Dedifferentiated amniotic fluid mesenchymal stem cell (primary cell): ENCODE results near the gene PKD2L2.
A peak's percentile ranks its signal among the peaks of the same experiment; 100 is the strongest.
"Not testable (repeated sequence)": the region's sequence is repeated elsewhere in the genome, so short reads cannot be mapped to it uniquely, and the experiment has no call there.

Source experiments
- DNase-seq: peaks from one replicate; pipeline ENCODE4 v3.0.0-alpha.2; 2016; ENCODE audit errors: extremely low spot score

PKD2L2 gene

DNA sequence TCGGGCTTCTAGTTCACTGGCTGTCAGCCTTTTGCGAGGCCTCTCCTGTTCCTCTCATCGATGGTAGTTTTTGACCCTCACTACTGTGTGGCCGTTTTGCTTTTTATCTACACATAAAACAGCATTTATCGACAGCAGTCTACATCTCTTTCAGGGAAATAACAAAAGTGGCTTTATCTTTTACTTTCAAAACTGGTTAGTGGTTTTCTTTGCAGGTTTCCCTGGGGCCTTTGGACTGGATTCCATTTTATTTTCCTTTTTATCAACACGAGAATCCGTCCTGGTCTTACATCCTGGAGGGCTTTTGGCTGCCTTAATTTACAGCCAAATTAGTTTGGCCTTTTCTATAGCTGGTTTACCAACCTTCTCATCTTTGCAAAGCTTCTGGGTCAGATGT lies 793 bp upstream of the PKD2L2 start:
- no peak for DNase-seq

DNA sequence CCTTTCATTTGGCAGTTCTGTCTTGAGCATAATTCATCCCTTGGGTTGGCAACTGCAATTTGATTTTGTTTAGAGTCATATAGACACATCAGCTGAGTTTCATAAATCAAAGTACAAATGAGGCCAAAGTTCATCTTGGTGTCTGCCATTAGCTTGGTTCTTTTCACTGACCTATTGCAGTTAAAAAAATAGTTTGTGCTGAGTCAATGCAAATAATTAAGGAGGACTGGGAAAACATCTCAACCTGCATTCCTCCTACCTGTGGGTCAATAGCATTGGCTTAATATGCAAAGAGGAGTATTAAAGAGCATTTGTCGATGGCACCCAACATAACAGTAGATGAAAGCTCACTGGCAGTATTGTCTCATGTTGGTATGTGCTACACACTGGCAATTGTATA lies 1.6 kb downstream of the PKD2L2 start:
- no peak for DNase-seq

DNA sequence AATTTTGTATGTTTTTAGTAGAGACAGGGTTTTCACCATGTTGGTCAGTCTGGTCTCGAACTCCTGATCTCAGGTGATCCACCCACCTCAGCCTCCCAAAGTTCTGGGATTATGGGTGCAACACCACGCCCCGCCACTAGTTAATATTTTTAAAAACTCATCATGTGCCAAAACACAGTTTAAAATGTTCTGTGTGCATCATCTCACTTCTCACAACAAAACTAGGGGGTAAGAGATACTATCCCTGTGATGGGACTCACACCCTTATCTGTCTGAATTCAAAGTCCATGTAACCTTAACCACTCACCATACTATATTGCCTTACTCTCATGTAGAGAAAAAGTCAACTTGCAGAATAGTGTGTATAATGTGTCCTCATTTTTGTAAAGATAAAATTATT lies 2.6 kb downstream of the PKD2L2 start:
- no peak for DNase-seq

DNA sequence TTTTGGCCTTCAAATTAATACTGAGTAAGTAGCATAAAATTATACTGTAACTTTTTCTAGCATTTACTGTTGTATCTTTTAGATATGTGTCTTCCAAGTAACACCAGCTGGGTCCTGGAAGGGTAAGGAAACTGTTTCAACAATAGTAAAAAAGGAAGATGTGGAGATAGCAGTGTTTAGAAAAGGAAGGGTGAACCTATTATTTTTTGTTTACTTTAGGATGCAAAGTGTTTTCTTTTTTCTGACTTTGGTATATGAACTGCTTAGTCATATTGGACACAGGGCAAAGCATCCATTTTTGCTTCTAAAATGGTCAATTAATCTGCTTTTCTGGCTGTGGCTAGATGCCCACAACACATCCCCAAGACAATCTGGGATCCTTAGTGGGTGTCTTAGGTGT lies 5.3 kb downstream of the PKD2L2 start:
- no peak for DNase-seq

DNA sequence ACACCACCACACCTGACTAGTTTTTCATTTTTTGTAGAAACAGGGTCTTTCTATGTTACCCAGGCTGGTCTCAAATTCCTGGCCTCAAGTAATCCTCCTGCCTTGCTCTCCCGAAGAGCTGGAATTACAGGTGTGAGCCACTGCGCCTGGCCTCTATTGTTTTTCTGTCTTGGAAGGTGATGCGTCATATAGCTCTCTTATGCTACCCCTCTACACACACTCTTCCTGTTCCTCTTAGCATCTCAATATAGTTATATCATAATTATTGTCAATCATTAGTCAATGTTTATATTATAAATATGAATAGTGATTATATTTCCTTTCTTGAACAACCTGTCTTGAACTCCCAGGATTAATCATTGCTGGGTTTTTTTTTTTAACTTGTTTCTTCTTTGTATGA lies 7.3 kb downstream of the PKD2L2 start:
- no peak for DNase-seq

DNA sequence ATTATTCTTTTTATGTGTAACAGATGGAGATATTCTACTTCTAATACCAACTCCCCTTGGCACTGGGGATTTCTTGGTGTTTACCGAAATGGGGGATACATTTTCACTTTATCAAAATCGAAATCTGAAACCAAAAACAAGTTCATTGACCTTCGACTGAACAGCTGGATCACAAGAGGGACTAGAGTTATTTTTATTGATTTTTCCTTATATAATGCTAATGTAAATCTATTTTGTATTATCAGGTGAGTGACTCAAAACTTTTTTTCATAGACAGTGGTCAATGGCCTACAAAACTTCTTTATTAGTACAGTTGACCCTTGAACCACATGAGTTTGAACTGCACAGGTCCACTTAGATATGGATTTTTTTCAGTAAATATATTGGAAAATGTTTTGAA lies 10.2 kb downstream of the PKD2L2 start:
- DNase-seq, result no peak

DNA sequence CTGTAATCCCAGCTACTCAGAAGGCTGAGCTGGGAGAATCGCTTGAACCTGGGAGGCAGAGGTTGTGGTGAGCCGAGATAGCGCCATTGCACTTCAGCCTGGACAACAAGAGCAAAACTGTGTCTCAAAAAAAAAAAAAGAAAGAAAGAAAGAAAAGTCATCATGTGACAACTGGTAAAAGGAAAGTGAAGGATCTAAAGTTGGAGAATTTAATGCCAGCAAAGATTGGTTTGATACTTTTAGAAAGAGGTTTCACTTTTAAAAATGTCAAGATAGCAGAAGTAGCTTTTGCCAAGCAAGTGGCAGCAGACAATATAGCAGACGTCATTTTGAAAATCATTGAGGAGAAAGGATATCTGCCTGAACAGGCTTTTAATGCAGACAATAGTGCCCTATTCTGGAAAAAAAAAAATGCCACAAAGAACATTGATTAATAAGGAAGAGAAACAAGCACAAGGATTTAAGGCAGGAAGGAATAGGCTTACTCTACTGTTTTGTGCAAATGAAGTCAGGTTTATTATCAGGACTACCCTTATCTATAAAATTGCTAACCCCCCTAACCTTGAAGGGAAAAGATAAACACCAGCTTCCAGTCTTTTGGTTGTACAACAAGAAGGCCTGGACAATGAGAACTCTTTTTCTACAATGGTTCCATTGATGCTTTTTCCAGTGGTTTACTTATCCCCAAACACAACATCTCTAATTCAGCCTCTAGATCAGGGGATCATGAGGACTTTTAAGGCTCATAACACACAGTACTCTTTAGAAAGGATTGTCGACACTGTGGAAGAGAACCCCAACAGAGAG lies 12.0 kb downstream of the PKD2L2 start:
- DNase-seq, result no peak

DNA sequence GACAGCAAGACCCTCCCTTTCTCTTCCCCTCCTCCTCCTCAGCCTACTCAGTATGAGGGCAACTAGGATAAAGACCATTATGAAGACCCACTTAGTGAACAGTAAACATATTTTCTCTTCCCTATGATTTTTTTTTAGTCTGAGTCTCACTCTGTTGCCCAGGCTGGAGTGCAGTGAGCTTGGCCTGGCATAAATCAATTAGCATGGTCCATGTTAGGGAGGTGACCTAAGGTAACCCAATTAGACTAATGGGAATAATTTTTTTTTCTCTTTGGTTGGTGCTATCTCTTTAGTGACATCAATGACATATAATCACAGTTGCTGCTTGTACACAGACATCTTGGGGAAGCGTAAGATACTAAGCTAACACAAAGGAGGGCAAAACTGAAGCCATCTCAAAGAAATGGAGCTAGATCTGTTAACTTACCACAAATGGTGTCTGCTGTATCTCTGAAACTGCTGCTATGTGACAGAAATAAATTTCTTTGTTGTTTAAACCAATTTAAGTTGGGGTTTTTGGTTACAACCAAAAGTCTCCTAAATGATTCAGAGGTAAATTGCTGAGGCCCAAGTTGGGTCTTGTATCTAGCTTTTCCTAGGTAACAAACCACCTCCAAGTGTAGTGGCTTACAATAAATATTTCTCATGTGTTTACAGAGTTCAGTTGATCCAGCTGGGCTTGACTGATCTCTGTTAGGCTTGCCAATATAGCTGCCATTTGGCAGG lies 13.3 kb downstream of the PKD2L2 start:
- no peak for DNase-seq

DNA sequence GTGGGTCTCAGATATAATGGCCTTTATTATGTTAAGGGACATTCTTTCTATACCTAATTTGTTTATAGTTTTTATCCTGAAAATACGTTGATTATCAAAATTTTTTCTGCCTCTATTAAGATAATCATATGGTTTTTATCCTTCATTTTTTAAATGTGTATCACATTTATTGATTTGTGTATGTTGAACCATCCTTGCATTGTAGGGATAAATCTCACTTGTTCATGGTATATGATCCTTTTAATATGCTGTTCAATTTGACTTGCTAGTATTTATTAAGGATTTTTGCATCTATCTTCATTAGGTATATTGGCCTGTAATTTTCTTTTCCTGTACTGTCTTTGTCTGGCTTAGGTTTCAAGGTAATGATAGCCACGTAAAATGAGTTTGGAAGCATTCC lies 25.5 kb downstream of the PKD2L2 start:
- DNase-seq, result no peak

DNA sequence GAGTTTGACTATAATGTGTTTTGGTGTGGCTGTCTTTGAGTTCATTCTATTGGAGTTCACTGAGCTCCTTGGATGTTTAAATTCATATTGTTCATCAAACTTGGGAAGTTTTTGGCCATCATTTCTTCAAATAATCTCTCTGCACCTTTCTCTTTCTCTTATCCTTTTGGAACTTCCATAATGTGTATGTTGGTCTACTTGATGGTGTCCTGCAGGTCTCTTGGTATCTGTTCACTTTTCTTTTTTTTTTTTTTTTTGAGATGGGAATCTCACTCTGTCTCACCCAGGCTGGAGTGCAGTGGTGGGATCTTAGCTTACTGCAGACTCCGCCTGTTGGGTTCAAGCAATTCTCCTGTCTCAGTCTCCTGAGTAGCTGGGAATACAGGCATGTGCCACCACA lies 27.7 kb downstream of the PKD2L2 start:
- DNase-seq, result no peak

DNA sequence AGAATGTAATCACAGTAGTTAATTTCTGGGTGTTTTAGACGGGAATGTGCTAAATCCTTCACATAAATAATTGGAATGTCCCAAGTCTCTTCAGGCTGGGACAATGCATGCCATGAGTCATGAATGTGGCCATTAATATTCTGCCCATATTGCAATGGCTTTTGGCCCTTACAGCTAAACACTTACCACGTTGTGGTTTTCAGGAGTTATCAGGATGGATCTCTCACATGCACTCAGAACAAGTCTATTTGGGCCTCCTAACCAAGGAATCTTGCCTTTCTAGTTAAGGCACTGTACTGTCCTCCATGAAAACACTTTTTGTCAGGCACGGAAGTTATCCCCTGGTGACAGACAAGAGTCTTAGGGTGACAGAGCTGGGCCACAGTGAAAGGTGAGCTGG lies 32.7 kb downstream of the PKD2L2 start:
- DNase-seq, result no peak

DNA sequence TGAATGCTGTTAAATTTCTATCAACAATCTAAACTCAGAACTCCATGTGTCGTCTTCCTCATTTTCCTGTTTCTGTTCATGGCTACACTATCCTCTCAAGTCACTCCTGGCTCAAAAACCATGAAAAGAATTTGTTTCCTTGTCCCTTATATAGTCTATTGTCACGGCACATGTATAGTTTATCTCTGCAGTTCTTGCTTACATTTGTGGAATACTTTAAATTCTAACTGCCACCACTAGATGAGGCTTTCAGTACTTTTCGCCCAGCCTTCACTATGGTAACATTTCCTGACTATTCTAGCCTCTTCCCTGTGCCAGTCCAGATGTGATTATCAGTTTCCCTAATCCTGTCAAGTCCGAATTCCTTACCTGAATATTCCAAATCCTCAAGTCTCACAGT lies 34.6 kb downstream of the PKD2L2 start:
- DNase-seq, result no peak

DNA sequence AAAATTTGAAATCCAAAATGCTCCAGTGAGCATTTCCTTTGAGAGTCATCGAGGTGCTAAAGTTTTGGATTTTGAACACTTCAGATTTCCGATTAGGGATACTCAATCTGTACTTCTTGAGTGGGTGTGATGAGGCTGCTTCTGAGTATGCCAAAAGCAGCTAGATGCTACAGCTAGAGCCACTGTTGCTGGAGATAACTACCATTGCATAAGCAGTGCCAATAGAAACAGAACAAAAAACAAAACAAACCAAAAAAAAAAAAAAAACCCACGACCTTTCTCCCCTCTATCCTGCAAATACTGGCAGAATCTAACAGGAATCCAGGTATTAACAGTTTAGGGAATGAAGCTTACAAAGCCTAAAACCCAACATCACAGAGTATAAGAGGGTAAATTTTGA lies 43.5 kb downstream of the PKD2L2 start:
- no peak for DNase-seq

DNA sequence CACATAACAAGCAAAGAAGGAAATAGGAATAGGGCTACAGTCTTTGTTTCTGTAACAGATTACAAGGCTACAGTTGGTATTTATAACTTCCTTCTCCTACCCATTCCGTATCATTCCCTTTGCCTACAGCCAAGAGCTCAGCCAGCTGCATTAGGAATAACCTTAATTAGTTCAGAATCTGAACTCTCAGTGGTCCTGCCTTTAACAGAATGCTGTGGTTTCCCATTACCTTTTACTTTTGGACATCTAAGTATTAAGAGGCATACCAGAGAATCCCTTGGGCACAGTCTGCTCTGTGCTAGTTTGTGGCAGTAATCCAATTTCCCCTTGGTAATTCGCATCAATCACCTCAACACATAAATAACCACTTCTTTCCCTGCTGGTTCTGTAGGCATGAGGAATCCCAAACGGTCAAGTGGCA lies 44.2 kb downstream of the PKD2L2 start:
- no peak for DNase-seq

DNA sequence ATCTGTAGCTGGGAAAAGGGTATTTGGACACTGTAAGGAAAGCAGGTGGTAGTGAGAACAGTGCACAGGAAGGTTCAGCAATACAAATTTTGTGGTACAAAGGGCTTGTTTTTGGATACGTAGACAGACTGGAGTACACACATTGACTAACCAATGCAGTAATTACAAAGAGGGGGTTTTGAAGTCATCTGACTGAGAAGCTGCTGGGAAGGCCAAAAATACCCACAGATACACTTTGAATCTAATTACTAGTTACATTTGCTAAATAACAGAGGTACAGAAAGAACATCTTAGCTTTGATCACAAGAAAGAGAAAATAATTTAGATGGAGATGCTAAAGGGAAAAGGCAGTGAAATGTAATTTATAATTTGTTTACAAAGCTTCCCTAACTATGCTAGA lies 45.9 kb downstream of the PKD2L2 start:
- DNase-seq, result no peak

DNA sequence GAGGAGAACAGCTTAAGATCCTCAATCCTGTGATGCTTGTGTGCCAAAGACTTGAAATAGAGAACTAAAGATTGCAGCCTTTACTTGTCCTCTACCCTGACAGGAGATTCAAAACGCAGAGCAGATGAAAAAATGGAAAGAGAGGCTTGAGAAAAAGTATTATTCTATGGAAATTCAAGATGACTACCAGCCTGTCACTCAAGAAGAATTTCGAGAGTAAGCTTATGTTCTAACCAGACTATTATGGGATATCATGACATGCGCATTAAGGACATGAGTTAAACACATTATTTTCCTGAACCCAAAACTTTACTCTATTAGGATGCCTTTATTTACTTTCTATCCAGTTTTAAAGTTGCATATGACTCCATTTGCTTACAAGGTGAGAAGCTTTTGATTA lies 46.4 kb downstream of the PKD2L2 start:
- no peak for DNase-seq

DNA sequence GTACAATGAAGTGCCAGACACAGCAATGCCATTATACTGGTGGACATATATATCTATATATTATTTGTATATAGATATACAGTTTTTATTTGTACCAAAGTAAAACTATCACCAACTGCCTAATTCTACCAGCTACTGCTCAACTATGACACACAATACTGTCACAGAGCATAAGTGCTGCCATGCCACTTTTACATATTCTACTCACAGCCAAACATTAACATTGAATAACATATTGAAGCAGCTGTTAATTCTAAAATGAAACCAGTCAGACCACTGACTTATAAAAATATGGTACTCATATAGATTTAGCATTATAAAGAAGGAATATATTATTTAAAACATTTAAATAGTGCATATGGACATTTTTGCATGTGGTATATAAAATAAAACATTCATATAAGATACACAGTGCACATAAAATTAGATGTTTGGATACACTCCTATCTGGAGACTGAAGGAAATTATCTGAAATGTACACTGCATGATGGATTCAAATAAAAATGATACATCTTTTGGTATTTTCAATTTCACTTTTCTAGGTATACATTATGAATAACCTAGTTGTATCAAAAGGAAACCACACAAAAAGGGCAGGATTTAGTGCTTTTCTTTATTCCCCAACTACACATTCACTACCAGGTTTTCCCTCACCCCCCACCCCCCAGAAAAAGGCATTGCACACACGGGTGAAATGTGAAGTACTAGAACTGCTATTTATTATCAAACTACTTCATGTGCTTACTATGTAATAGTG lies 48.9 kb downstream of the PKD2L2 start:
- DNase-seq, result no peak

DNA sequence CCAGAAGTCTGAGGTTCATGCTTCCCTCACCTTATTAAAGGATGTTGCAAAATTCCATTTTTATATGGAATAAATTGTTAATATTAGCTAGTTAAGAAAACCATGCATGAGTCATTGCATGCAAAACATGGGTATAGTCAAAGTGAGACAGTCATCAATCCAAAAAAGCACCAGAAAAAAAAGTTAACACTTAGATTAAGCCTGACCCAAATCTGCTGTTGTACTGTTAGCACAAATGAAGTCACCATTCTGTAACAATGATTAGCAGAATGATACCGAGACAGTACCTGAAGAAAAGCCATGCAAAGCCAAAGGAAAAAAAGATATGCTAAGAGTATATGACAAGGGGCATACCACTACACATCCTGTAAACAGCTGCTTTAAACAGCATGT lies 49.5 kb downstream of the PKD2L2 start:
- no peak for DNase-seq

DNA sequence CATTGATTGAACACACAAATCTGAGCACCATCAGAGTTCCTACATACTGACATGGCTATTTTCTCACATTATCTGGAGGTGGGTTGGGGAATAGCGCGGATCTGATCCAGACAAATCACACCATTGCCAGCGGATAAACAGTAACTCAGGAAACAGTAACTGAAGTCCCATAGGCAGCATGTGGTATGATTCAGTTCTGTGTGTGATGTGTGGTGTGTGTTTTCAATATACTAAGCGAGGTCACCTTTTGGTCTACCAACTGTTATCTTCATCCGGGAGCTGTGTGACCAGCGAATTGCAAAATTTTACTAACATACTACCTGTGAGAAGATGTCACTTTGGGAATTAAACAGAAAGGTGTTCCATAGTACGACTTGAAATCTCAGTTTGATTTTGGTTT lies 50.1 kb downstream of the PKD2L2 start:
- no peak for DNase-seq

DNA sequence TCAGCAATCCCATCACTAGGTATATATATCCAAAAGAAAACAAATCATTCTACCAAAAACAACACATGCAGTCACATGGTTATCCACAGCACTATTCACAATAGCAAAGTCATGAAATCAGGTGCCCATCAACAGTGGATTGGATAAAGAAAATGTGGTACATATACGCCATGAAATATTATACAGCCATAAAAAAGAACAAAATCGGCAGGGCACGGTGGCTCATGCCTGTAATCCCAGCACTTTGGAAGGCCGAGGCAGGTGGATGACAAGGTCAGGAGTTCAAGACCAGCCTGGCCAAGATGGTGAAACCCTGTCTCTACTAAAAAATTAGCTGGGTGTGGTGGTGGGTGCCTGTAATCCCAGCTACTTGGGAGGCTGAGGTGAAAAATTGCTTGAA lies 55.0 kb downstream of the PKD2L2 start:
- not testable (repeated sequence) for DNase-seq

DNA sequence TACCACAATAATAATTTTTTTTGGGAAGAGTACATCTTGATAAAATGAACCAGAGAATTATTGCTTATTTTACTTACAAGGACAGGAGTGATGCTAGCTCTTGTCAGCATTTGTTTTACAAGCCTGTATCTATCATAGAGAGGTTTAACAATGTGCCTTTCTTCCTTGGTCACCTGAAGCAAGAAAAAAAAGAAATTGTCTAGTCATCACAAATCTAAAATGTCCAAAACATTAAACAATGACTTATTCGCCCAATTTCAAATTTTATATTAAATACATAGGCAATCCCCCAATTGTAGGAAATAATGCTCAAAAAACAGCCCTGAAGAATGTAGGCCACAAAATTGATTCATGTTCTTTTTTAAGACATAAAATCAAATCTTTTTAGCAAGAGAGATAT lies 56.6 kb downstream of the PKD2L2 start:
- DNase-seq, result no peak

DNA sequence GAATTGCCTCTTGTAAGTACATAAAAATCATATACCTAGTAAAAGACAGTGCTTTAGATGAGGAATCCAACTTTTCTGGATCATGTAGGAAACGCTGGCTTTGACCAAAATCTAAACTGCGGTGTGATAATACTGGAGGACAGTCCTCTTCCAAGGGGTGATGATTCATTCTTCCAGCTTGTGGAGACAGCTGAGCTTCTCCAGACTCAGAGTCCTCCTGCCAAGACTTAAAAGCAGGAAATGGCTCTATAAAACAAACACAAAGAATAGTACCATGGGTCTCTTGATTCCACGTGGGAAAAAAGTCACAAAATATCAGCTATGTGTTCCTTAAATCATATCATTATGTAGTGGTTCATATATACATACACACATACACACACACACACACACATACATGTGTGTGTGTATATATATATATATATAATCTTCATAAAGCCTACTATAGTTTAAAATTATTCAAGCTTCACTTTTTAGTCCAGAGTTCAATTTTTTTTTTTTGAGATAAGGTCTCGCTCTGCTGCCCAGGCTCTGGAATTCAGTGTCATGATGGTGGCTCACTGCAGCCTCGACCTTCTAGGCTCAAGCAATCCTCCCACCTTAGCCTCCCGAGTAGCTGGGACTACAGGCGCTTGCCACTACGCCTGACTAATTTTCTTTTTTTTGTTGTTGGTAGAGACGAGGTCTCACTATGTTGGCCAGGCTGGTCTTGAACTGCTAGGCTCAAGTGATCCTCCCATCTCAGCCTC lies 65.0 kb downstream of the PKD2L2 start:
- peak; percentile 88 for DNase-seq
